Omental fat pad (tissue), 4 donors: Measurements from ENCODE around the gene NDUFV2. TPM values are rescaled to one million over a fixed set of nuclear protein-coding genes. Genes with fewer than 3 reads are reported as not detected.

Experiments used
- ATAC-seq: fragments of 150-250 bp; one replicate; pipeline ENCODE4 v1.9.1; 2016; ENCODE audit warnings: mild to moderate bottlenecking, moderate library complexity; ENCODE audit not compliant: low FRiP score
- DNase-seq: peaks from one replicate; pipeline ENCODE4 v3.0.0-alpha.2; 2019; ENCODE audit warnings: low spot score
- total RNA-seq, 4 donors: library from RNA; depleted of rRNA; stranded (reverse); fragments of >200 nt; gene quantifications; one replicate each; pipeline ENCODE4 v1.1.0, GENCODE V29; 2016
- TF ChIP-seq, protein P1 (sequence below), 3 donors: fragments of 450-650 bp; IDR thresholded peaks; one replicate each; pipeline ENCODE4 v1.5.1; 2016 to 2017; ENCODE audit warnings: antibody characterized with exemption in 3 of 3, mild to moderate bottlenecking in 3 of 3, moderate library complexity in 2 of 3

Gene NDUFV2
- total RNA-seq, 4 donors from 2014 or later: 86.1 to 92.1 (median 88.8) TPM

DNA sequence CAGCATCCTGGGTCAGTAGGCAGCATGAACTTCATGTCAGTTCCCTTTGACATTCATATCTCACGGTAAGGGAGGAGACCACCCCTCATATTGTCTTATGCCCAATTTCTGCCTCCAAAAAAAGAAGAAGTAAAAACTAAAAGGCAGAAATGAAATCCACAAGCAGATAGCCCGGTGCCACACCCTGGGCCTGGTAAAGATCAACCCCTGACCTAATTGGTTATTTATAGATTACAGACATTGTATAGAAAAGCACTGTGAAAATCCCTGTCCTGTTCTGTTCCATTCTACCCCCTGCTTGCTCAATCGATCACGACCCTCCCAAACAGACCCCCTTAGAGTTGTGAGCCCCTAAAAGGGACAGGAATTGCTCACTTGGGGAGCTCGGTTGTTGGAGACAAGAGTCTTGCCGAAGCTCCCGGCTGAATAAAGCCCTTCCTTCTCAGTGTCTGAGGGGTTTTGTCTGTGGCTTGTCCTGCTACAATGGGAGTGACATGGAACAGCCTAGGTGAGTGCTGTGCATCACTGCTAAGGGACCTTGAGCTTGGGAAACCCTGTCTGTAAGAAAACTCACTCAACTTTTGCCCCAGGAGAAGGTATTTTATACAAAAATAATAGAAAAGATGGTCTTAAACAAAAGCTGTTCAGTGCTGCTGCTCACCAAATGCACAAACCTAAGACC, 11.1 kb downstream of the NDUFV2 start:
- DNase-seq (no peak), ATAC-seq (no peak)
- TF ChIP-seq, protein P1, sequence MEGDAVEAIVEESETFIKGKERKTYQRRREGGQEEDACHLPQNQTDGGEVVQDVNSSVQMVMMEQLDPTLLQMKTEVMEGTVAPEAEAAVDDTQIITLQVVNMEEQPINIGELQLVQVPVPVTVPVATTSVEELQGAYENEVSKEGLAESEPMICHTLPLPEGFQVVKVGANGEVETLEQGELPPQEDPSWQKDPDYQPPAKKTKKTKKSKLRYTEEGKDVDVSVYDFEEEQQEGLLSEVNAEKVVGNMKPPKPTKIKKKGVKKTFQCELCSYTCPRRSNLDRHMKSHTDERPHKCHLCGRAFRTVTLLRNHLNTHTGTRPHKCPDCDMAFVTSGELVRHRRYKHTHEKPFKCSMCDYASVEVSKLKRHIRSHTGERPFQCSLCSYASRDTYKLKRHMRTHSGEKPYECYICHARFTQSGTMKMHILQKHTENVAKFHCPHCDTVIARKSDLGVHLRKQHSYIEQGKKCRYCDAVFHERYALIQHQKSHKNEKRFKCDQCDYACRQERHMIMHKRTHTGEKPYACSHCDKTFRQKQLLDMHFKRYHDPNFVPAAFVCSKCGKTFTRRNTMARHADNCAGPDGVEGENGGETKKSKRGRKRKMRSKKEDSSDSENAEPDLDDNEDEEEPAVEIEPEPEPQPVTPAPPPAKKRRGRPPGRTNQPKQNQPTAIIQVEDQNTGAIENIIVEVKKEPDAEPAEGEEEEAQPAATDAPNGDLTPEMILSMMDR (IDR thresholded peaks at IDR 0.05): no peak

DNA sequence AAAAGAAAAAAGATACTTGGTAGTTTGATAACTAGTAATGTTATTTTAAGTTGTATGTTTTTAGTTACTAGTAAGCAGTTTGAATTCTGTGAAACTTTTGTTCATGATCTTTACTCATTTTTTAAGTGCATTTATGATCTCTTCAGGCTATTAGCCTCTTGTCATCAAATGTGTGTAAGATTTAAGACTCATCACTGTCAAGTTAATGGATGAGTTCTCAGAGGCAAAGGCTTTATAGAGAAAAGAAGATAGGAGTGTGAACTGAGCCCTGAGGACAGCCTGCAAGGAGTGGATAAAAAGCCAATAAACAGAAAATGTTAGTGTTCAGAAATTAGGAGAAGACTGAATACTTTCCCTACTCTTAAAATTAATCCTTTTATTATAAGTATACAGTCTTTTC, 13.5 kb downstream of the NDUFV2 start:
- no peak for DNase-seq
- TF ChIP-seq, protein P1 (IDR thresholded peaks at IDR 0.05): no peak
- no peak for ATAC-seq

DNA sequence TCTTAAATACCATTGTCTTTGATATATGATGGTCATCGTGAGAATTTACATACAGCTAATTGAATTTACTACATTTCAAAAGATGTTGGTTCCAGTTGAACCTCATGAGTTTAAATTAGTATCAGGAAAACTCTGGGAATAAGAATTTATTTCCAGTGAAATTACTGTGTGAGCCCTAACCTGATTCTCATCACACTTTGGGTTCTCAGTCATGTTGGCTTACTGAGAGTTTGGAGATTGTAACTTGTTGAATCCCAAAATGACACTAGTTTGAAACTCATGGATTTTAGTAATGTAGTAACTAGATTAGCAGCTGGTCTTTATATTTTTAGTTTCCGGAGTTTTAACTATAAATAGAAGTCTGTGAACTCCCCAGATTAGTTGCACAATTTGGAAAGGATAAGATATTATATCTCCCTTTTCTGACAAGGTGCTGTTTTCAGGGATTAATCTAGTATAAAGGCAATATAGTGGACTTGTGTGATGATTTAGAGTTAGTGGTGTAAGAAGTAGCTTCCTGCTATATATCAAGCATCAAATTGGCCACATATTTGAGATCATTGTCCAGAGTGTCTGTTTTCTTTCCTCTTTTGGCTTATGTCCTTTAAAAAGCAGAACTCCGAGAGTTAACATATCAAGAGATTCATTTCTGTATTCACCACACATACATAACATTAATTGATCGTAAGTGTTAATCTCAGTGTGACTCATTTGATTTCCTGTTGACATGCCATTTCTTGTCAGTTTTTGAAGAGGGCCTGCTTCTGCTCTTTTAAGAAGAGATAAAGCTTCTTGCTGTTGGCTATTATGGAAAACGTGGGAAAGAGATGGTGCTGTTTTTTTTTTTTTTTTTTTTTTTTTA, 15.7 kb downstream of the NDUFV2 start:
- TF ChIP-seq, protein P1 (IDR thresholded peaks at IDR 0.05): no peak

DNA sequence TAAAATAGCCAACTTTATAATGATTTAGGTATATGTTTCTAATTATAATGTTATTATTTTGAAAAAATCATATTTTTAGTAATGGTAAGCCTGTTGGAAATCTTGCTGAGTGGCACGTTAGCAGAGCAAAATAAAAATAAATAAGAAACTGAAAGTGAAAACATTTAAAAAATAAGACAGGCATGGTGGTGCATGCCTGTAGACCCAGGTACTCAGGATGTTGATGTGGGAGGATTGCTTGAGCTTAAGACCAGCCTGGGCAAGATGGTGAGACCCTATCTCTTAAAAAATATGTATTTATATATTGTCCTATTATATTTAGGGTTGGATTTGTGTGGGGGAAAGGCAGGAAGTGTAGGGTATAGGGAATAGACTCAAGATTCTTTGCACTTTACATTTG, 18.3 kb downstream of the NDUFV2 start:
- DNase-seq (no peak), ATAC-seq (no peak)
- TF ChIP-seq, protein P1 (IDR thresholded peaks at IDR 0.05): no peak

More for the DNA sequence above, 15.7 kb downstream of the NDUFV2 start:
- no peak for DNase-seq
- ATAC-seq: peak; percentile 60

DNA sequence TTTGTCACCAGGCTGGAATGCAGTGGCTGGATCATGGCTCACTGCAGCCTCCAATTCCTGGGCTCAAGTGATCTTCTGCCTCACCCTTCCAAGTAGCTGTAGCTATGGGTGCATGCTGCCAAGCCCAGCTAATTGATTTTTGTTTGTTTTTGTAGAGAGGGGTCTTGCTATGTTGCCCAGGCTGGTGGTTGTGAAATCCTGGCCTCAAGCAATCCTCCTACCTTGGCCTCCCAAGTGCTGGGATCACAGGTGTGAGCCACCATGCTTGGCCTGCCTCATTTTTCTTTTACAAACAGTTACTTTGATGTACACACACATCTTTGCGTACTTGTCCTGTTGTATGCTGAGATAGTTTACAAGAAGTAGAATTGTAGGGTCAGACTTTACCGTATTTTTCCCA, 21.0 kb downstream of the NDUFV2 start:
- DNase-seq: no peak
- TF ChIP-seq, protein P1 (IDR thresholded peaks at IDR 0.05): no peak
- no peak for ATAC-seq

DNA sequence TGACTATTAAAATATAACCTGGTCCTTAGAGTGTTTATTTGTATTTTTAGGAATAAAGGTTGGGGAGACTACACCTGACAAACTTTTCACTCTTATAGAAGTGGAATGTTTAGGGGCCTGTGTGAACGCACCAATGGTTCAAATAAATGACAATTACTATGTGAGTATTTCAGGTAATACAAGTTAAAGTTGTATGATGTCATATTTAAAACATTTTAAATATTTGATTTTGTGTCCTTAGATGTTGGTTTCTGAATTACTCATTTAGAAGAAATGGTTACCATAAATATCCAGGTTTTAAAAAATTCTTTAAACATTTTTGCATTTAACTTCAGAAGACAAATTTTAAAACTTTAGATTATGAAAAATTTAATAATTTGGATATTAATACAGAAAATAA, 22.3 kb downstream of the NDUFV2 start:
- ATAC-seq (no peak), DNase-seq (no peak)
- TF ChIP-seq, protein P1 (IDR thresholded peaks at IDR 0.05): no peak
